Body of pancreas (tissue), 4 donors: Measurements from ENCODE around the gene MRPL40.

Experiments
- POLR2A ChIP-seq, 3 donors: fragments of 450-650 bp; IDR thresholded peaks; one replicate each; pipeline ENCODE4 v1.6.1; 2016; ENCODE audit warnings: antibody characterized with exemption in 3 of 3, mild to moderate bottlenecking in 2 of 3
- TF ChIP-seq, protein P1 (sequence below), 7 experiments: fragments of 450-650 bp in 4 of 7; fragments of 200-600 bp in 3 of 7; sonication (generic) in 3 of 7; IDR thresholded peaks; one replicate each; pipeline ENCODE4 v1.5.1; 2016 to 2019; ENCODE audit warnings: antibody characterized with exemption in 7 of 7

DNA sequence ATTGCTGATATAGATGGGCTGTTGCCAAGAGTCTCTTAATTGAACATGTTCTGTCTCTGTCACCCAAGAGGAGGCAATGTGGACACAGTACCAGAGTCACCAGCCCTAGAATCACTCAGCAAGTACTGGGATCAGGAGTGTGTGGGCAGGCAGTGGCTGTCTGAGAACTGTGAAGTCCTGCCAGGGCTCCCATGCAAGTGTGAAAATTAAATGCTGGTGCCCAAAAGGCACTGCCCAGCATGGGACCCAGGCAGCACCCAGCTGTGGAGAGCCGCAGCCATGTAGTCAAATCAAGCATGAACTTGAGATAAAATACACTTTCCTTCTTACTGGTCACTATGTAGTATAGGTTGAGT is 20.7 kb upstream of the MRPL40 start:
- TF ChIP-seq, protein P1, sequence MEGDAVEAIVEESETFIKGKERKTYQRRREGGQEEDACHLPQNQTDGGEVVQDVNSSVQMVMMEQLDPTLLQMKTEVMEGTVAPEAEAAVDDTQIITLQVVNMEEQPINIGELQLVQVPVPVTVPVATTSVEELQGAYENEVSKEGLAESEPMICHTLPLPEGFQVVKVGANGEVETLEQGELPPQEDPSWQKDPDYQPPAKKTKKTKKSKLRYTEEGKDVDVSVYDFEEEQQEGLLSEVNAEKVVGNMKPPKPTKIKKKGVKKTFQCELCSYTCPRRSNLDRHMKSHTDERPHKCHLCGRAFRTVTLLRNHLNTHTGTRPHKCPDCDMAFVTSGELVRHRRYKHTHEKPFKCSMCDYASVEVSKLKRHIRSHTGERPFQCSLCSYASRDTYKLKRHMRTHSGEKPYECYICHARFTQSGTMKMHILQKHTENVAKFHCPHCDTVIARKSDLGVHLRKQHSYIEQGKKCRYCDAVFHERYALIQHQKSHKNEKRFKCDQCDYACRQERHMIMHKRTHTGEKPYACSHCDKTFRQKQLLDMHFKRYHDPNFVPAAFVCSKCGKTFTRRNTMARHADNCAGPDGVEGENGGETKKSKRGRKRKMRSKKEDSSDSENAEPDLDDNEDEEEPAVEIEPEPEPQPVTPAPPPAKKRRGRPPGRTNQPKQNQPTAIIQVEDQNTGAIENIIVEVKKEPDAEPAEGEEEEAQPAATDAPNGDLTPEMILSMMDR (IDR thresholded peaks at IDR 0.05) = no peak
- no peak for TF ChIP-seq POLR2A (IDR thresholded peaks at IDR 0.05)
